K562 (cell line): Measurements from ENCODE around the gene USP35. TPM values are rescaled to one million over a fixed set of nuclear protein-coding genes. Genes with fewer than 3 reads are reported as not detected.
A peak's percentile ranks its signal among the peaks of the same experiment; 100 is the strongest.

ENCODE experiments used
- CCNT2 ChIP-seq: IDR thresholded peaks from 2 replicates; pipeline ENCODE4 v1.6.1; 2011; ENCODE audit warnings: borderline replicate concordance, low read depth, mild to moderate bottlenecking, moderate library complexity, mixed read lengths, low read length; ENCODE audit not compliant: insufficient read length; ENCODE audit errors: extremely low read depth
- ERF ChIP-seq: fragments of 450-650 bp; formaldehyde crosslinking; IDR thresholded peaks from 2 replicates; pipeline ENCODE4 v1.4.0; 2020; ENCODE audit warnings: mild to moderate bottlenecking, mixed read lengths
- ESRRA ChIP-seq: fragments of 450-650 bp; IDR thresholded peaks from 2 replicates; pipeline ENCODE4 v1.6.1; 2014; ENCODE audit warnings: low read depth, mild to moderate bottlenecking, moderate library complexity, borderline replicate concordance
- HEY1 ChIP-seq: fragments of 250-450 bp; sonication (Bioruptor Pico); IDR thresholded peaks from 2 replicates; pipeline ENCODE4 v1.5.0; 2020; ENCODE audit warnings: mild to moderate bottlenecking, moderate library complexity, borderline replicate concordance
- MAFF ChIP-seq: IDR thresholded peaks from 2 replicates; pipeline ENCODE4 v1.6.1; 2012; ENCODE audit warnings: low read length, improper control_type of control experiment
- POLR2H ChIP-seq: IDR thresholded peaks from 2 replicates; pipeline ENCODE4 v1.6.1; 2016; ENCODE audit warnings: missing genetic modification characterization, low read depth, mild to moderate bottlenecking, control low read depth, missing compliant biosample characterization, moderate library complexity
- POLR3A ChIP-seq: IDR thresholded peaks from 2 replicates; pipeline ENCODE4 v1.6.1; 2011; ENCODE audit warnings: borderline replicate concordance, mild to moderate bottlenecking, moderate library complexity; ENCODE audit not compliant: insufficient read length, insufficient read depth; ENCODE audit errors: extremely low read depth
- RB1 ChIP-seq: fragments of 450-650 bp; IDR thresholded peaks from 2 replicates; pipeline ENCODE4 v1.6.1; 2017; ENCODE audit warnings: low read depth, mild to moderate bottlenecking
- ZNF445 ChIP-seq: fragments of 250-450 bp; sonication (Bioruptor Pico); IDR thresholded peaks from 2 replicates; pipeline ENCODE4 v1.4.0; 2020; ENCODE audit warnings: low read depth, mild to moderate bottlenecking, moderate library complexity
- polyA plus RNA-seq, 8 experiments: library from polyadenylated mRNA; depleted of rRNA in 4 of 8; stranded (reverse) in 5 of 8; unstranded in 3 of 8; fragments of >200 nt; fragmentation: Nextera tagmentation in 2 of 8; fragmentation: Illumina TruSeq in 1 of 8; extraction: Ambion mirVana in 2 of 8; extraction: Trizol in 1 of 8; gene quantifications; 2 replicates each; pipeline versions ENCODE4 v1.2.1 to v1.2.3, GENCODE V29; 2011 to 2014; ENCODE audit warnings: inconsistent platforms in 1 of 8, missing spikeins in 1 of 8
- total RNA-seq, 7 experiments: library from RNA; depleted of rRNA in 6 of 7; stranded (reverse); fragments of >200 nt in 6 of 7; fragmentation: Illumina TruSeq in 2 of 7; extraction: Trizol in 2 of 7; gene quantifications; 2 replicates each; pipeline versions ENCODE4 v1.2.1 to v1.2.3, GENCODE V29; 2011 to 2021; ENCODE audit warnings: low replicate concordance in 1 of 7
- TF ChIP-seq, protein P1 (sequence below): fragments of 450-650 bp; IDR thresholded peaks from 2 replicates; pipeline ENCODE4 v1.6.1; 2016; ENCODE audit warnings: low read depth
- TF ChIP-seq, protein P2 (sequence below): sonication (generic); formaldehyde crosslinking; IDR thresholded peaks from 2 replicates; pipeline ENCODE4 v1.8.0; 2022; ENCODE audit warnings: mild to moderate bottlenecking, missing genetic modification reagents
- TF ChIP-seq, protein P3 (sequence below): sonication (generic); formaldehyde crosslinking; IDR thresholded peaks from 2 replicates; pipeline ENCODE4 v1.8.0; 2022; ENCODE audit warnings: mild to moderate bottlenecking, missing genetic modification reagents

The USP35 gene
- total and polyA plus RNA-seq, 9 of the 15 experiments (the other 6 are each of a cell fraction or from before 2014, with no cell fraction given): 0.01 to 4.8 (median 3.6) TPM

- no peak for TF ChIP-seq POLR3A
- TF ChIP-seq RB1: peak; percentile 73
- TF ChIP-seq, protein P1, sequence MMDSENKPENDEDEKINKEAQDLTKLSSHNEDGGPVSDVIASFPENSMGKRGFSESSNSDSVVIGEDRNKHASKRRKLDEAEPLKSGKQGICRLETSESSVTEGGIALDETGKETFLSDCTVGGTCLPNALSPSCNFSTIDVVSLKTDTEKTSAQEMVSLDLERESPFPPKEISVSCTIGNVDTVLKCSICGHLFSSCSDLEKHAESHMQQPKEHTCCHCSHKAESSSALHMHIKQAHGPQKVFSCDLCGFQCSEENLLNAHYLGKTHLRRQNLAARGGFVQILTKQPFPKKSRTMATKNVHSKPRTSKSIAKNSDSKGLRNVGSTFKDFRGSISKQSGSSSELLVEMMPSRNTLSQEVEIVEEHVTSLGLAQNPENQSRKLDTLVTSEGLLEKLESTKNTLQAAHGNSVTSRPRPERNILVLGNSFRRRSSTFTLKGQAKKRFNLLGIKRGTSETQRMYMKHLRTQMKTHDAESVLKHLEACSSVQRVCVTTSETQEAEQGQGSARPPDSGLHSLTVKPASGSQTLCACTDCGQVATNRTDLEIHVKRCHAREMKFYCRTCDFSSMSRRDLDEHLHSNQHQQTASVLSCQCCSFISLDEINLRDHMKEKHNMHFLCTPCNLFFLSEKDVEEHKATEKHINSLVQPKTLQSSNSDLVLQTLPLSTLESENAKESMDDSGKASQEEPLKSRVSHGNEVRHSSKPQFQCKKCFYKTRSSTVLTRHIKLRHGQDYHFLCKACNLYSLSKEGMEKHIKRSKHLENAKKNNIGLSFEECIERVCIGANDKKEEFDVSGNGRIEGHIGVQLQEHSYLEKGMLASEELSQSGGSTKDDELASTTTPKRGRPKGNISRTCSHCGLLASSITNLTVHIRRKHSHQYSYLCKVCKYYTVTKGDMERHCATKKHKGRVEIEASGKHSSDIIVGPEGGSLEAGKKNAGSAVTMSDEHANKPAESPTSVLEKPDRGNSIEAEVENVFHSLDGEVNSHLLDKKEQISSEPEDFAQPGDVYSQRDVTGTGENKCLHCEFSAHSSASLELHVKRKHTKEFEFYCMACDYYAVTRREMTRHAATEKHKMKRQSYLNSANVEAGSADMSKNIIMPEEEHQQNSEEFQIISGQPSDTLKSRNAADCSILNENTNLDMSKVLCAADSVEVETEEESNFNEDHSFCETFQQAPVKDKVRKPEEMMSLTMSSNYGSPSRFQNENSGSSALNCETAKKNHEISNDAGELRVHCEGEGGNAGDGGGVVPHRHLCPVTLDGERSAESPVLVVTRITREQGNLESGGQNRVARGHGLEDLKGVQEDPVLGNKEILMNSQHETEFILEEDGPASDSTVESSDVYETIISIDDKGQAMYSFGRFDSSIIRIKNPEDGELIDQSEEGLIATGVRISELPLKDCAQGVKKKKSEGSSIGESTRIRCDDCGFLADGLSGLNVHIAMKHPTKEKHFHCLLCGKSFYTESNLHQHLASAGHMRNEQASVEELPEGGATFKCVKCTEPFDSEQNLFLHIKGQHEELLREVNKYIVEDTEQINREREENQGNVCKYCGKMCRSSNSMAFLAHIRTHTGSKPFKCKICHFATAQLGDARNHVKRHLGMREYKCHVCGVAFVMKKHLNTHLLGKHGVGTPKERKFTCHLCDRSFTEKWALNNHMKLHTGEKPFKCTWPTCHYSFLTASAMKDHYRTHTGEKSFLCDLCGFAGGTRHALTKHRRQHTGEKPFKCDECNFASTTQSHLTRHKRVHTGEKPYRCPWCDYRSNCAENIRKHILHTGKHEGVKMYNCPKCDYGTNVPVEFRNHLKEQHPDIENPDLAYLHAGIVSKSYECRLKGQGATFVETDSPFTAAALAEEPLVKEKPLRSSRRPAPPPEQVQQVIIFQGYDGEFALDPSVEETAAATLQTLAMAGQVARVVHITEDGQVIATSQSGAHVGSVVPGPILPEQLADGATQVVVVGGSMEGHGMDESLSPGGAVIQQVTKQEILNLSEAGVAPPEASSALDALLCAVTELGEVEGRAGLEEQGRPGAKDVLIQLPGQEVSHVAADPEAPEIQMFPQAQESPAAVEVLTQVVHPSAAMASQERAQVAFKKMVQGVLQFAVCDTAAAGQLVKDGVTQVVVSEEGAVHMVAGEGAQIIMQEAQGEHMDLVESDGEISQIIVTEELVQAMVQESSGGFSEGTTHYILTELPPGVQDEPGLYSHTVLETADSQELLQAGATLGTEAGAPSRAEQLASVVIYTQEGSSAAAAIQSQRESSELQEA: no peak
- TF ChIP-seq HEY1: no peak
- TF ChIP-seq ESRRA: peak; percentile 46; the same call in 1 of the 2 replicates
- peak; percentile 90 for TF ChIP-seq POLR2H (tag)
- TF ChIP-seq, protein P2, sequence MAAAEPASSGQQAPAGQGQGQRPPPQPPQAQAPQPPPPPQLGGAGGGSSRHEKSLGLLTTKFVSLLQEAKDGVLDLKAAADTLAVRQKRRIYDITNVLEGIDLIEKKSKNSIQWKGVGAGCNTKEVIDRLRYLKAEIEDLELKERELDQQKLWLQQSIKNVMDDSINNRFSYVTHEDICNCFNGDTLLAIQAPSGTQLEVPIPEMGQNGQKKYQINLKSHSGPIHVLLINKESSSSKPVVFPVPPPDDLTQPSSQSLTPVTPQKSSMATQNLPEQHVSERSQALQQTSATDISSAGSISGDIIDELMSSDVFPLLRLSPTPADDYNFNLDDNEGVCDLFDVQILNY: peak; percentile 48; the same call in 1 of the 2 replicates
- TF ChIP-seq MAFF: peak; percentile 33; the same call in 1 of the 2 replicates
- no peak for TF ChIP-seq ZNF445 (CRISPR knock-in tag)
- TF ChIP-seq, protein P3, sequence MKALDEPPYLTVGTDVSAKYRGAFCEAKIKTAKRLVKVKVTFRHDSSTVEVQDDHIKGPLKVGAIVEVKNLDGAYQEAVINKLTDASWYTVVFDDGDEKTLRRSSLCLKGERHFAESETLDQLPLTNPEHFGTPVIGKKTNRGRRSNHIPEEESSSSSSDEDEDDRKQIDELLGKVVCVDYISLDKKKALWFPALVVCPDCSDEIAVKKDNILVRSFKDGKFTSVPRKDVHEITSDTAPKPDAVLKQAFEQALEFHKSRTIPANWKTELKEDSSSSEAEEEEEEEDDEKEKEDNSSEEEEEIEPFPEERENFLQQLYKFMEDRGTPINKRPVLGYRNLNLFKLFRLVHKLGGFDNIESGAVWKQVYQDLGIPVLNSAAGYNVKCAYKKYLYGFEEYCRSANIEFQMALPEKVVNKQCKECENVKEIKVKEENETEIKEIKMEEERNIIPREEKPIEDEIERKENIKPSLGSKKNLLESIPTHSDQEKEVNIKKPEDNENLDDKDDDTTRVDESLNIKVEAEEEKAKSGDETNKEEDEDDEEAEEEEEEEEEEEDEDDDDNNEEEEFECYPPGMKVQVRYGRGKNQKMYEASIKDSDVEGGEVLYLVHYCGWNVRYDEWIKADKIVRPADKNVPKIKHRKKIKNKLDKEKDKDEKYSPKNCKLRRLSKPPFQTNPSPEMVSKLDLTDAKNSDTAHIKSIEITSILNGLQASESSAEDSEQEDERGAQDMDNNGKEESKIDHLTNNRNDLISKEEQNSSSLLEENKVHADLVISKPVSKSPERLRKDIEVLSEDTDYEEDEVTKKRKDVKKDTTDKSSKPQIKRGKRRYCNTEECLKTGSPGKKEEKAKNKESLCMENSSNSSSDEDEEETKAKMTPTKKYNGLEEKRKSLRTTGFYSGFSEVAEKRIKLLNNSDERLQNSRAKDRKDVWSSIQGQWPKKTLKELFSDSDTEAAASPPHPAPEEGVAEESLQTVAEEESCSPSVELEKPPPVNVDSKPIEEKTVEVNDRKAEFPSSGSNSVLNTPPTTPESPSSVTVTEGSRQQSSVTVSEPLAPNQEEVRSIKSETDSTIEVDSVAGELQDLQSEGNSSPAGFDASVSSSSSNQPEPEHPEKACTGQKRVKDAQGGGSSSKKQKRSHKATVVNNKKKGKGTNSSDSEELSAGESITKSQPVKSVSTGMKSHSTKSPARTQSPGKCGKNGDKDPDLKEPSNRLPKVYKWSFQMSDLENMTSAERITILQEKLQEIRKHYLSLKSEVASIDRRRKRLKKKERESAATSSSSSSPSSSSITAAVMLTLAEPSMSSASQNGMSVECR (CRISPR knock-in tag): peak; percentile 86
- TF ChIP-seq CCNT2: peak; percentile 41
- TF ChIP-seq ERF (CRISPR knock-in tag): 0 out of 2 replicates have a peak, but pooled peaks have one; percentile 46
Measured at GRCh38 chr11:78139422-78140391, 49.0 kb upstream of the USP35 start, which contains the start of gene ALG8 (continued).
